OCI-LY3 (cell line): Measurements from ENCODE around the gene C9orf43.

Experiments used
- H2AFZ ChIP-seq: fragments of 200-600, 300-600 bp; shearing (Covaris generic); 2 replicates; pipeline ENCODE4 v1.6.0; 2014; ENCODE audit warnings: antibody characterized with exemption, low read depth, low read length
- H3K27ac ChIP-seq: fragments of 200-600, 300-600 bp; sonication (generic); 2 replicates; pipeline ENCODE4 v1.5.1; 2014; ENCODE audit warnings: mild to moderate bottlenecking, low read length, moderate library complexity, mixed read lengths
- H3K27me3 ChIP-seq: fragments of 200-600, 300-600 bp; sonication (generic); 2 replicates; pipeline ENCODE4 v1.6.1; 2014; ENCODE audit warnings: low read depth, low read length, mixed read lengths
- H3K36me3 ChIP-seq: fragments of 200-600, 300-600 bp; sonication (generic); replicated peaks from 2 replicates; pipeline ENCODE3; 2014; ENCODE audit warnings: low read depth, low read length, mixed read lengths
- H3K4me1 ChIP-seq: fragments of 300-600, 200-600 bp; sonication (generic); 2 replicates; pipeline ENCODE4 v1.6.1; 2014; ENCODE audit warnings: low read length, mixed read lengths
- H3K4me2 ChIP-seq: fragments of 200-600, 300-600 bp; sonication (generic); 2 replicates; pipeline ENCODE4 v1.6.1; 2014; ENCODE audit warnings: low read length, mixed read lengths
- H3K4me3 ChIP-seq: fragments of 300-600, 200-600 bp; sonication (generic); 2 replicates; pipeline ENCODE4 v1.5.1; 2014; ENCODE audit warnings: antibody characterized with exemption, mild to moderate bottlenecking, low read length, moderate library complexity
- H3K79me2 ChIP-seq: fragments of 300-600, 200-600 bp; shearing (Covaris generic); 2 replicates; pipeline ENCODE4 v1.6.1; 2014; ENCODE audit warnings: mild to moderate bottlenecking, low read length, mixed read lengths
- H3K9ac ChIP-seq: fragments of 300-600, 200-600 bp; shearing (Covaris generic); 2 replicates; pipeline ENCODE4 v1.6.0; 2014; ENCODE audit warnings: mild to moderate bottlenecking, low read length, moderate library complexity
- H3K9me3 ChIP-seq: fragments of 200-600, 300-600 bp; shearing (Covaris generic); 2 replicates; pipeline ENCODE4 v1.6.1; 2014; ENCODE audit warnings: low read length, mixed read lengths; ENCODE audit not compliant: insufficient read depth
- H4K20me1 ChIP-seq: fragments of 200-600, 300-600 bp; sonication (generic); 2 replicates; pipeline ENCODE4 v1.6.1; 2016; ENCODE audit warnings: low read length, mixed read lengths; ENCODE audit not compliant: insufficient read depth
- EZH2phosphoT487 ChIP-seq: fragments of 200-600 bp; shearing (Covaris generic); IDR thresholded peaks from 2 replicates; pipeline ENCODE4 v1.6.1; 2018; ENCODE audit warnings: antibody characterized with exemption, mixed run types, low read depth
- TF ChIP-seq, protein P1 (sequence below): fragments of 200-600, 300-600 bp; sonication (generic); IDR thresholded peaks from 2 replicates; pipeline ENCODE4 v1.5.1; 2014; ENCODE audit warnings: antibody characterized with exemption, low read length, low read depth

Gene C9orf43

DNA sequence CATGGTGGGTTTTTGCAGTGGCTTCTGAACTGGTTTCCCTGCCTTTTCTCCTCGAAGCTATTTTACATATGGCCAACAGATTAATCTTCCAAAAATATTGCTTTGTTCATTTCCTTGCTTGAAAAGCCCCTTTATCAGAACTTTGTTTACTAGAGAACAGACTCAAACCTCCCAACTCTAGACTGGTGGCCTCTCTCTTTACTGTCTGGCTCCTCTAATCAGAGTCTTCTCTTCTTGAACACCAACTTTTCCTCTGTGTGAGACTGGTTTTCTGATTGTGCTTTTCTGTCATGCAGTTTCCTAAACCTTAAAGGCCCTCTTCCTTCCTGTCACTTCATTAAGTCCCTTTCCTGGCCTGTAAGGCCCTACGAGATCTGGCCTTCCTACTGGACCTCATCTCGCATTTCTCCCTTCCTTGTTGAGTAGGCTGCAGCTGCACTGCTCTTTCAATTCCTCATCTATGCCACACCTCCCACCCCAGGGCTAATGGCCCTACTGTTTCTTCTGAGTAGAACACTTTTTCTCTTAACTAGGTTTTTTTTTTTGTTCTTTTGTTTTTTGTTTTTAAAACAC, 5.7 kb downstream of the C9orf43 start:
- H3K27me3 ChIP-seq = no peaks in the 10 kb centered on the region
- peak overlapping the region; percentile 96 for H3K27ac ChIP-seq

DNA sequence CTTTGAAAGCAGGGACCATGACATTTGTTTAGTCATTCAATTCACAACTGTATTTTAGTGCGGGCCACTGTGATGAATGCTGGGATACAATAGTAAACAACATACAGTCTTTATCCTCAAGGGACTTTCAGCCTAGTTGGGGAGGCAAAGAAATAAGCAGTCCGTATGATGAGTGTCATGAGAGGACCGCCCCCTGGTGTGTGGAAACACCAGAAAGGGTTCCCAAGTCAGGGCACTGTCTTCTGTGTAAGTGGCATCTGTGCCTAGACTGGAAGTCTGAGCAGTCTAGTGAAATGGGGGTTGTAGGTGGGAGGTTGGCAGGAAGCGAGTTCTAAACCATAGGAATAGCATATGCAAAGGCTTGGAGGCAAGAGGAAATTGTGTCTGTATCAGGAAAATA, 6.8 kb downstream of the C9orf43 start:
- peaks cover 41% of the 10 kb centered on the region for H3K4me1 ChIP-seq
- H3K27ac ChIP-seq = peak overlapping the region; percentile 96
- TF ChIP-seq EZH2phosphoT487 = no peak
- TF ChIP-seq, protein P1, sequence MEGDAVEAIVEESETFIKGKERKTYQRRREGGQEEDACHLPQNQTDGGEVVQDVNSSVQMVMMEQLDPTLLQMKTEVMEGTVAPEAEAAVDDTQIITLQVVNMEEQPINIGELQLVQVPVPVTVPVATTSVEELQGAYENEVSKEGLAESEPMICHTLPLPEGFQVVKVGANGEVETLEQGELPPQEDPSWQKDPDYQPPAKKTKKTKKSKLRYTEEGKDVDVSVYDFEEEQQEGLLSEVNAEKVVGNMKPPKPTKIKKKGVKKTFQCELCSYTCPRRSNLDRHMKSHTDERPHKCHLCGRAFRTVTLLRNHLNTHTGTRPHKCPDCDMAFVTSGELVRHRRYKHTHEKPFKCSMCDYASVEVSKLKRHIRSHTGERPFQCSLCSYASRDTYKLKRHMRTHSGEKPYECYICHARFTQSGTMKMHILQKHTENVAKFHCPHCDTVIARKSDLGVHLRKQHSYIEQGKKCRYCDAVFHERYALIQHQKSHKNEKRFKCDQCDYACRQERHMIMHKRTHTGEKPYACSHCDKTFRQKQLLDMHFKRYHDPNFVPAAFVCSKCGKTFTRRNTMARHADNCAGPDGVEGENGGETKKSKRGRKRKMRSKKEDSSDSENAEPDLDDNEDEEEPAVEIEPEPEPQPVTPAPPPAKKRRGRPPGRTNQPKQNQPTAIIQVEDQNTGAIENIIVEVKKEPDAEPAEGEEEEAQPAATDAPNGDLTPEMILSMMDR = peak; percentile 37
- H3K27me3 ChIP-seq = no peaks in the 10 kb centered on the region
- H3K4me3 ChIP-seq = no peak overlapping the region
- peak overlapping the region; percentile 70; the same call in 1 of the 2 replicates for H3K9ac ChIP-seq
- peak overlapping the region; percentile 62 for H2AFZ ChIP-seq
- H3K36me3 ChIP-seq = no peaks in the 10 kb centered on the region
- no peaks in the 10 kb centered on the region for H3K9me3 ChIP-seq
- no peaks in the 10 kb centered on the region for H4K20me1 ChIP-seq
- no peaks in the 10 kb centered on the region for H3K79me2 ChIP-seq
- H3K4me2 ChIP-seq = peak overlapping the region; percentile 80

More for the DNA sequence above, 5.7 kb downstream of the C9orf43 start:
- Histone ChIP-seq H3K9me3 (no peaks in the 10 kb centered on the region), H3K79me2 (no peaks in the 10 kb centered on the region), H3K4me1 (peaks cover 49% of the 10 kb centered on the region), H3K36me3 (no peaks in the 10 kb centered on the region), H4K20me1 (no peaks in the 10 kb centered on the region), H2AFZ (peak overlapping the region; percentile 83), H3K9ac (peak overlapping the region; percentile 70), H3K4me2 (peak overlapping the region; percentile 80), H3K4me3 (peak overlapping the region; percentile 44)
- TF ChIP-seq, protein P1 = no peak
- no peak for TF ChIP-seq EZH2phosphoT487

DNA sequence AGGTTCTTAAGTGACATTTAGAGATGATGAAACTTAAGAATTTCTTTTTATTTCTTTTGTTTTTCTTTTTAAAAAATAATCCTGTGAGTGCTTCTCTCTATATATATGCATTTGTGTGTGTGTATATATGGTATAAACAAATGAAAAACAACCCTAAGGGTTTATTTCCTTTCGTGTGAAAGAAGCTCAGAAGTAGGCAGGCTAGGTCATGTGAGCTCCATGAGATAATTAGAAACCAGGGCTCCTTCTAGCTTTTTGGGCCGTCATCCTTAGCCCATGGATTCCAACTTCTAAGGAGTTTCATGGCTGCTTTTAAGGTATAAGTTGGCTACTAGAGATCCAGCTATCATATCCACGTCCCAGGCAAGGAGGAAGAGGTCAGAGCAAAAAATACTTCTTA, 11.2 kb downstream of the C9orf43 start:
- H3K4me2 ChIP-seq = no peak overlapping the region
- H3K36me3 ChIP-seq = no peaks in the 10 kb centered on the region
- H4K20me1 ChIP-seq = no peaks in the 10 kb centered on the region
- TF ChIP-seq EZH2phosphoT487 = no peak
- TF ChIP-seq, protein P1 = no peak
- H3K4me1 ChIP-seq = peaks cover 27% of the 10 kb centered on the region
- no peak overlapping the region for H3K27ac ChIP-seq
- no peak overlapping the region for H2AFZ ChIP-seq
- H3K9me3 ChIP-seq = no peaks in the 10 kb centered on the region
- H3K9ac ChIP-seq = no peak overlapping the region
- no peaks in the 10 kb centered on the region for H3K27me3 ChIP-seq
- no peak overlapping the region for H3K4me3 ChIP-seq
- no peaks in the 10 kb centered on the region for H3K79me2 ChIP-seq

DNA sequence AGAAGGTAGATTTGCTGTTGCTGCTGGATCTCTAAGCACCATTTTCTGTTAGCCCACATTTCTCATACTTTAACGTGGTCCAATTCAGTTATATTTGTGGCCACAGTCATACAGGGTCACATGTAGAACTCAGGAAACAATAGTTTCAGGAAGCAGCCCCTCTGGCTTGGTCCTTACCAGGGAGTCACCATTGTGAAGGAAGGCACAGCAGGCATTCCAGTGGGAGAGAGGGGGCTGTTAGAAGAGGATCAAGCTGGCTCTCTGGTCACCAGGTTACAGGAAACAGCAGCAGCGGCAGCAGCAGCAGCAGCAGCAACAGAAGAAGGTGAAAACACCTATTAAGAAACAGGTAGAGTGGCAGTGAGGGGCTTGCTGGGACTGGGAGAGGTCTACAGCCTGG, 14.5 kb downstream of the C9orf43 start:
- Histone ChIP-seq H3K4me1 (peaks cover 2% of the 10 kb centered on the region), H3K79me2 (no peaks in the 10 kb centered on the region), H3K9ac (no peak overlapping the region), H3K4me2 (no peak overlapping the region), H3K4me3 (no peak overlapping the region), H3K9me3 (no peaks in the 10 kb centered on the region), H2AFZ (no peak overlapping the region), H3K27ac (no peak overlapping the region), H3K27me3 (no peaks in the 10 kb centered on the region), H4K20me1 (no peaks in the 10 kb centered on the region), H3K36me3 (no peaks in the 10 kb centered on the region)
- TF ChIP-seq, protein P1 = no peak
- no peak for TF ChIP-seq EZH2phosphoT487
